ENCODE data around the gene GHRH. TPM values are rescaled to one million over a fixed set of nuclear protein-coding genes. Genes with fewer than 3 reads are reported as not detected.

Gene GHRH
- total and polyA plus RNA-seq, 4 donors: not detected

- H3K27ac ChIP-seq (ENCODE audit: low read depth in 1 of 2, low read length in 2 of 2): no peak overlapping the region
- no peak overlapping the region for H3K9ac ChIP-seq (ENCODE audit: low read depth in 1 of 2, low read length in 2 of 2)
- H3K9me3 ChIP-seq (ENCODE audit: control insufficient read depth in 4 of 4, low read length in 3 of 4): no peaks in the 10 kb centered on the region
- TF ChIP-seq CTCF (IDR thresholded peaks at IDR 0.05; ENCODE audit: low read depth, low read length, missing input control) (no peak), ZBTB33 (IDR thresholded peaks at IDR 0.05) (no peak), RAD21 (IDR thresholded peaks at IDR 0.05) (no peak)
- TF ChIP-seq, protein P1, sequence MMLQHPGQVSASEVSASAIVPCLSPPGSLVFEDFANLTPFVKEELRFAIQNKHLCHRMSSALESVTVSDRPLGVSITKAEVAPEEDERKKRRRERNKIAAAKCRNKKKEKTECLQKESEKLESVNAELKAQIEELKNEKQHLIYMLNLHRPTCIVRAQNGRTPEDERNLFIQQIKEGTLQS (IDR thresholded peaks at IDR 0.05): no peak
- H3K27me3 ChIP-seq (ENCODE audit: control insufficient read depth in 4 of 4, insufficient read depth in 4 of 4, low read length in 3 of 4): no peaks in the 10 kb centered on the region
- no peak for DNase-seq (ENCODE audit: low spot score)
- H3K4me3 ChIP-seq (ENCODE audit: low read depth in 1 of 3, low read length in 3 of 3): no peak overlapping the region
- H3K36me3 ChIP-seq (ENCODE audit: control insufficient read depth in 4 of 4, insufficient read depth in 3 of 4, low read depth in 1 of 4, low read length in 3 of 4): peaks cover 9 to 39% (median 34%) of the 10 kb centered on the region in 4 donors
- H3K4me1 ChIP-seq (ENCODE audit: control insufficient read depth in 4 of 4, insufficient read depth in 4 of 4, low read length in 3 of 4): no peaks in the 10 kb centered on the region
- 88% methylated on average over 10 of the region's 10 CpGs for WGBS
Measured at GRCh38 chr20:37219751-37220668, 41.6 kb downstream of the GHRH start.

GRCh38 chr20:37218976-37219375 is 42.6 kb downstream of the GHRH start:
- Histone ChIP-seq H3K4me3 (ENCODE audit: low read depth in 1 of 3, low read length in 3 of 3) (no peak overlapping the region), H3K27ac (ENCODE audit: low read depth in 1 of 2, low read length in 2 of 2) (no peak overlapping the region), H3K27me3 (ENCODE audit: control insufficient read depth in 4 of 4, insufficient read depth in 4 of 4, low read length in 3 of 4) (no peaks in the 10 kb centered on the region), H3K9me3 (ENCODE audit: control insufficient read depth in 4 of 4, low read length in 3 of 4) (no peaks in the 10 kb centered on the region), H3K4me1 (ENCODE audit: control insufficient read depth in 4 of 4, insufficient read depth in 4 of 4, low read length in 3 of 4) (no peaks in the 10 kb centered on the region), H3K9ac (ENCODE audit: low read depth in 1 of 2, low read length in 2 of 2) (no peak overlapping the region), H3K36me3 (ENCODE audit: control insufficient read depth in 4 of 4, insufficient read depth in 3 of 4, low read depth in 1 of 4, low read length in 3 of 4) (peaks cover 9 to 38% (median 33%) of the 10 kb centered on the region in 4 donors)
- no peak for DNase-seq (ENCODE audit: low spot score)
- WGBS: 97% methylated on average over 4 of the region's 4 CpGs
- TF ChIP-seq, protein P2, sequence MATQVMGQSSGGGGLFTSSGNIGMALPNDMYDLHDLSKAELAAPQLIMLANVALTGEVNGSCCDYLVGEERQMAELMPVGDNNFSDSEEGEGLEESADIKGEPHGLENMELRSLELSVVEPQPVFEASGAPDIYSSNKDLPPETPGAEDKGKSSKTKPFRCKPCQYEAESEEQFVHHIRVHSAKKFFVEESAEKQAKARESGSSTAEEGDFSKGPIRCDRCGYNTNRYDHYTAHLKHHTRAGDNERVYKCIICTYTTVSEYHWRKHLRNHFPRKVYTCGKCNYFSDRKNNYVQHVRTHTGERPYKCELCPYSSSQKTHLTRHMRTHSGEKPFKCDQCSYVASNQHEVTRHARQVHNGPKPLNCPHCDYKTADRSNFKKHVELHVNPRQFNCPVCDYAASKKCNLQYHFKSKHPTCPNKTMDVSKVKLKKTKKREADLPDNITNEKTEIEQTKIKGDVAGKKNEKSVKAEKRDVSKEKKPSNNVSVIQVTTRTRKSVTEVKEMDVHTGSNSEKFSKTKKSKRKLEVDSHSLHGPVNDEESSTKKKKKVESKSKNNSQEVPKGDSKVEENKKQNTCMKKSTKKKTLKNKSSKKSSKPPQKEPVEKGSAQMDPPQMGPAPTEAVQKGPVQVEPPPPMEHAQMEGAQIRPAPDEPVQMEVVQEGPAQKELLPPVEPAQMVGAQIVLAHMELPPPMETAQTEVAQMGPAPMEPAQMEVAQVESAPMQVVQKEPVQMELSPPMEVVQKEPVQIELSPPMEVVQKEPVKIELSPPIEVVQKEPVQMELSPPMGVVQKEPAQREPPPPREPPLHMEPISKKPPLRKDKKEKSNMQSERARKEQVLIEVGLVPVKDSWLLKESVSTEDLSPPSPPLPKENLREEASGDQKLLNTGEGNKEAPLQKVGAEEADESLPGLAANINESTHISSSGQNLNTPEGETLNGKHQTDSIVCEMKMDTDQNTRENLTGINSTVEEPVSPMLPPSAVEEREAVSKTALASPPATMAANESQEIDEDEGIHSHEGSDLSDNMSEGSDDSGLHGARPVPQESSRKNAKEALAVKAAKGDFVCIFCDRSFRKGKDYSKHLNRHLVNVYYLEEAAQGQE (IDR thresholded peaks at IDR 0.05): no peak
- no peak for TF ChIP-seq MAX (IDR thresholded peaks at IDR 0.05)
- no peak for TF ChIP-seq JUND (IDR thresholded peaks at IDR 0.05)
- no peak for TF ChIP-seq EGR1 (IDR thresholded peaks at IDR 0.05; ENCODE audit: low read depth in 2 of 2)
- TF ChIP-seq TAF1 (conservative IDR thresholded peaks at IDR 0.05): no peak
- TF ChIP-seq HNF4A (conservative IDR thresholded peaks at IDR 0.05): no peak
- no peak for TF ChIP-seq FOXA2 (IDR thresholded peaks at IDR 0.05)
- TF ChIP-seq SP1 (IDR thresholded peaks at IDR 0.05): no peak
- no peak for TF ChIP-seq HNF4G (IDR thresholded peaks at IDR 0.05)
- TF ChIP-seq NR2F2 (IDR thresholded peaks at IDR 0.05): no peak
- no peak for TF ChIP-seq ZBTB33 (IDR thresholded peaks at IDR 0.05)

All from liver (tissue), 9 donors.